ENCODE data around the gene IQCF2.
"Not testable (repeated sequence)": the region's sequence is repeated elsewhere in the genome, so short reads cannot be mapped to it uniquely, and the experiment has no call there.

The IQCF2 gene

DNA sequence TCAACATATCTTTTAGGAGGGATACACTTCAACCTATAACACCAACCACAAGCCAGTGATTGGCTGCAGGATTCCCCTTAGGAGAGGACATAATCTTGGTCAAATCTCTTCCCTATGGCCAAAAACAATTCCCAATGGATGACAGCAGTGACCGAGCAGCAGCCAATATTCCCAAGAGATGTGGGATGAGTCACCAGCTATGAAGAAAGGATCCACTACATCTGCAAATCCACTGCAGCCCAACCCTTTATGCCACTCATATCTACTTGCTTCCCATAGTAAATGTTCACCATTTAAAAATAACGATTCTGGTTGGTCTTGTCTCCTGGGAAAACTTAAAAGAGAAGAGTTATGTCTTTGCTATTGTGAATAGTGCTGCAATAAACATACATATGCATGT lies 18.5 kb downstream of the IQCF2 start:
- no peak for FAIRE-seq

DNA sequence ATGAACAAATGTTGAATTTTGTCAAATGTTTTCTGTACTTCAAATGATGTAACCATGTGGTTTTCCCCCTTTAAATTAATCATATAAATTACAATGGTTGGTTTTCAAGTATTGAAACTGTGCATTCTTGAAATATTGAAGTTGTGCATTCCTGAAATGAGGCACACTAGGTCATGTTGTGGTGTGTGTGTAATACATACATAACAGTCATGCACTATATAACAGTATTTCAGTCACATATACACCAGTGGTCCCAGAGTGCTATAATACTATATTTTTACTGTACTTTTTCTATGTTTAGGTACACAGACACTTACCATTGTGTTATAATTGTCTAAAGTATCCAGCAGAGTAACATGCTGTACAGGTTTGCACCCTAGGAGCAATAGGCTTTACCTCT lies 25.0 kb downstream of the IQCF2 start:
- FAIRE-seq, result no peak

DNA sequence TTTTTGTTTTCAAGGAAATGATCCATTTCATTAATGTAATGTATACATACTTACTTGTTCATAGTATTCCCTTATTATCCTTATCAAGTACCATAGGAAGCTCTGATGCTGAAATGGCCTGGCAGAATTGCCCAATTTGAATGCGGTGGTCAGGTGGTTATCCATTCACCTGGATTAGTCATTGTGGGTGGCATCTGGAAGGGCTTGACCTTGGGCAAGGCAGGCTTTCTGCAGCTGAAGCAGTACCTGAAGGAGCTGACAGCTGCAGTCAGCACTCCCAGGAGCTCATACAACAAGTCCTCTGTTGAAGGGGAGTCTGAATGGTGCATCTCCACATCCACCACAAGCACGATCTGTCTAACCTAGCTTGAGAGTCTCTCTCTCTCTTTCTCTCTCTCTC lies 26.2 kb downstream of the IQCF2 start:
- no peak for FAIRE-seq

DNA sequence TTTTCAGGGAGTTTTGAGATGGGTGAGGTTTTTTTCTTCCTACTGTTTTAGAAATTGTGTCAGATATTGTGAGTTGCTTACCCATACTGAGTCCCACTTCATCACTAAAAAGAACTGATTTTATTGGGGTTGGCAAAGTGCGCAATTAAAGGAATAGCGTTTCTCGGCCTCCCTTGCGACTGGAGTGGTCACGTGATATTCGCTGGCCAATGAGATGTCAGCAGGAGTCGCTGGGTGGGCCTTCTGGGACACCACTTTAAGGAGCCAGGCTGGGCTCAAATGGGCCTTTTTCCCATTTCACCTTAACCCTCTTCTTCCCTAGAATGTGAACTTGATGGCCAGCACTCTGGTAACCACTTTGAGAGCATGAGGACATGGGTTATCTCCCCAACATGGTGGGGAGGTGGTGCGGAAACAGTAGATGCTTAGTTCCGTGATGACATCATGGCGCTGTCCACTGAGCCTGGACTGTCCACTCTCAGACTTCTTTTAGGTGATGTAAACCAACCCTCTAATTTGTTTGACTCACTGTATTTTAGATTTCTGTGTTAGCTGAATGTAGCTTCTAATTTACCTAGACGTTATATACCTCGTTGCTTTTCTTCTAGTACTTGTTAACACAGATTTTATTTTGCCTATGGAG lies 27.2 kb downstream of the IQCF2 start:
- no peak for FAIRE-seq

DNA sequence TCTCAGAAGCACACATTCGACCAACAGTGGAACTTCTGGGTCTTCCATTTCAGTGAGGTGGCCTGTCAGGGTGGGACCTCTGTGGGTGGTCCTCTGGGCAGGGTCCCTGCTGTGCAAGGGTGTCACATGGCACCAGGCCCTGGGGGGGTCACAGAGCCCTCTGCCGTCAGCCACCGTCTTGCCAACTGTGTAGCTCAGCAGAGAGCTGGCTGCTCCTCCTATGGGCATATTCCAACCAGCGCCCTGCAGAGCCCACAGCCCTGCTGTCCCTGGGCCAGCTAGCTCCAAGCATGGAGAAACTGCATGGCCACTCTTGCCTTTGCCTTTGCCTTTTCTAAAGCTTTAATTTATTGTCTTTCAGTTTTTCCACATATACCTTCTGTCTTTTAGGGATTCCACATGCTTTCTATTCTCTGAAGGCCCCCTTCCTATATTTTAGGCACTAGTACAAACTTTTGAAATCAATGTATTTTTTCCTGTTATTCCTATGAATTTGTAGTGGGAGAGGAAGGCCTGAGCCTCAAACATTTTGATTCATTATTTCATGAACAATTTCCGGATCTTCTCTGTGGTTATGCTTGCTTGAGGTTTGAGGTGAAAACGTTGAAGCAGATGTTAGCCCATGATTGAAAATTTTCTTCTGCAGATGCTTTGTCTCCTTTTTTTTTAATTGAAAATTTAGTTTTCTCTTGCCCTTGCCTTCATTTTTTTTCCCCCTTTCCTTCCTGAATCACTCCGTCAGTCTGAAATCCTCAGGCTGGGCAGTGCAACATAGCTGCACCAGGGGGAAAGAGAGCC lies 30.0 kb downstream of the IQCF2 start:
- FAIRE-seq, result no peak

DNA sequence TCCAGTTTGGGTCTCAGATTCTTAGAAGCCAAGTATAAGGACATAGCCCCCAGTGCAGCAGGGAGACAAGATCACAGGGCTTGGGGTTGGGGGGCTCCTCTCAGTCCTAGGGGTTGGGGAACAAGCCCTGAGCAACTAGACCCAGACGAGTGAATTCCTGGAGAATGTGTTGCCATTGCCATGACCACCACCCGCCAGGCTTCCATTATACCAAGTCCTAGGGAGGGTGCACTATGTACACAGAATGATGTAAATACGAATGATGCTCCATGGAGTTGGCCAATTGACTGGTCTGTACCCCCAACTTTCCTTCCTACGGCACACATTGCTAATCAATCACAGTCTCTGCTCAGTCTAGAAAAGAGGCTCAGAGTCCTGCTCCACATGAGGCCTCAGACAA lies 33.0 kb downstream of the IQCF2 start:
- no peak for FAIRE-seq

DNA sequence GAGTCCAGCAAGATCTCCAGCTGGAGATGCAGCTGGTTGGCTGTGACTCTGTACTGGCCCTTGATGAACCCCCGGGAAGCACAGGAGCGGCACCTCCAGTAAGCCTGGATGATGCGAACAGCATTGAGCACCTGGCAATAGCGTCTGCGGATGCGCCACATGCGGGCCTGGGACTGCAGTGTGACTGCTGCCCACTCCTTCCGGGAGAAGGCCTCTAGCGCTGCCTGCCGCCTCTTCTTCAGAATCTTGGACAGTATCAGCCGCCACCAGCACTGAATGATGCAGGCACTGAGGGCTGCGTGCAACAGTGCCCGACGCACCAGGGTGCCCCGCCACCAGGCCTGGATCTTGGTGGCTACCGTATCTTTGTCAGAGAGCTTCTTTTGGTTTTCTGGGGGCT lies 33.5 kb downstream of the IQCF2 start:
- no peak for FAIRE-seq

DNA sequence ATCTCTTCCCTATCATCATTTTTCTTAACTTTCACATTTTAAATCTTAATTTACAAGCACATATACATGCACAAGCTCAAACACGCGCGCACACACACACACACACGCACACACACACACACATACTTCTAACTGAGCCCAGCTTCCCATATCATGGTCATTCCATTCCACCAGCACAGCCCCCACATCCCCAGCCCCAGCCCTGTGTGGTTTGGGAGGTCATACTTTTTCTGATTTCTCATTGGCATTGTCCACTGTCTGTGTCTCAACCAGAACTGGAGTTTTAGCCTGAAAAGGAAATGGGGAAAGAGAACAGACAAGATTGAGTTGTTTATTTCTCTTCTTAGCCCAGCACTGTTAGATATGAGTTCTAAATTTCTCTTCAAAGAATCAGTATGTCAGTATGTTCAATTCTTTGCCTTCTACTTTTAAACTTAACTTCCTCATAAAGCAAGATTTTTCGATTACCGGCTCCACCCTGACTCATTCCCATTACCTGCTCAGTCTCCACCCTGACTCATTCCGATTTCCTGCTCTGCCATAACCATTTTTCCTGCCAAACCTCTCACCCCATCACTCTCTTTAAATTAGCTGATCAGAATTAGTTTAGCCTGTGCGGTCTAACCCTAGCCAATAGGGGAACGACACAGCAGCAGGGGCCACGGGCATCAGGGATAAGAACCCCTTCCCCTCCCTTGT lies 35.3 kb downstream of the IQCF2 start:
- no peak for FAIRE-seq

DNA sequence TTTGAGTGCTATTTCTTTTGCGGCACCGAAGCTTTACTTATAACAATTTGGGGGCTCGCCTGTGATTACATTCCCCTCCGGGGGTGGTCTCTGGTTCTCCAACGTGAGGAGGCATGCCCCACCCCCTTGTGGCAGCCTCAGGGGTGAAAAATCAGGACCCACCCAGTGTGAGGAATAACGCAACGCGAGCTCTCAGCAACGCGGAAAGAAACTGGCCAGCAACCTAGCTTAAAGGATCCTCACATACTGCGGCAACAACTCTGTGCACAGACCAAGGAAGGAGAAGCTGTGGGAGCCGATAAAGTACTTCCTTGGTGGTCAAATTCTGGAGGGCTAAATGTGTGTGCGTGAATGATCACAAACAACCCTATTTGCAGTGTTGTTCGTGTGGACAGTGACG lies 36.0 kb downstream of the IQCF2 start:
- no peak for FAIRE-seq

DNA sequence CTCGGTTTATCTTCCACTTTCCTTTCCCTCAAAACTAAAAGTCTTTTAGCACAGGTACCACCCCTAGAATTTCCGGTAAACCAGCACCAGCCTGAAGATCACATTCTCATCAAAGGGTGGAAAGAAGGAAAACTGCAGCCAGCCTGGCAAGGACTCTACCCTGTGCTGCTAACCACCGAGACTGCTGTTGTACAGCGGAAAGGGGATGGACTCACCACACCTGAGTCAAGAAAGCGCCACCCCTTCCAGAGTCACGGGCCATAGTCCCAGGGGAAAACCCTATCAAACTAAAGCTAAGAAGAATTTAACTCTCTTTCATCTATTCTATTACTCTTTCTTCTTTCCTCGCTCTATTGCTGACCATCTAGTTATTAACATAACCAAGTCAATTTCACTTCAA lies 38.6 kb downstream of the IQCF2 start:
- FAIRE-seq, result not testable (repeated sequence)

DNA sequence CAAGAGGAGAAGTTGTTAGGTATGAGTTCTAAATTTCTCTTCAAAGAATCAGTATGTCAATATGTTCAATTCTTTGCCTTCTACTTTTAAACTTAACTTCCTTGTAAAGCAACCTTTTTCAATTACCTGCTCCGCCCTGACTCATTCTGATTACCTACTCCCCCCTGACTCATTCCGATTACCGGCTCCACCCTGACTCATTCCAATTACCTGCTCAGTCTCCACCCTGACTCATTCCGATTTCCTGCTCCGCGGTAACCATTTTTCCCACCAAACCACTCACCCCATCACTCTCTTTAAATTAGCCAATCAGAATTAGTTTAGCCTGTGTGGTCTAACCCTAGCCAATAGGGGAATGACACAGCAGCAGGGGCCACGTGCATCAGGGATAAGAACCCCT lies 40.9 kb downstream of the IQCF2 start:
- not testable (repeated sequence) for FAIRE-seq

DNA sequence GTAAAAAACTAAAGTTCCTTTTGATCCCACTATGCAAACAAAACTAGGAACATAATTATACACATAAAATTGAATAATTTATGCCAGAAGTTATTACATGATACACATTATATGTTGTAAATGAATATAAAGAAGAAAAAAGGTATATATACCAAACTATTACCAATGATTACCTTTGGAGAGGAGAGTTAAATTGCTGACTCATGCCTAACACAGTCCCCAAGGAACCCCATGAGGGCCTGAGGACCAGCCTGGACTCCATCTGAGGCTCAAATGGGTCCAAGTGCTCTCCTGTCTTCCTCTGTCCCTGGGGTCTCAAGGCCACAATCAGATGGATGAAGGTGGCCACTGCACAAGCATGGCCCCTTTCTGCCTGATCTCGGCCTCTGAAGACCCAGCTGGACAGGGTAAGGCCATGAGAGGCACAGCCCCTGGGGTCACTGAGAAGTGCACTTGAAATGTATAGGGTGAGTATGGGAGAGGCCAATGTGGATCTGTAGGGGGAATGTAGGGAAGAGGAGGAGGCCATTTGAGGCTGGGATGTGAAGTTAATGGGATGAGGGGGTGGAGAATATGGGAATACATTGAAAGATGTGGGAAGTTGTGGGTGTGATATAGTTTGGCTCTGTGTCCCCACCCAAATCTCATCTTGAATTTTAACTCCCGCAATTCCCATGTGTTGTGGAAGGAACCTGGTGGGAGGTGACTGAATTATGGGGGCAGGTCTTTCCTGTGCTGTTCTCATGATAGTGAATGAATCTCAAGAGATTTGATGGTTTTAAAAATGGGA lies 42.8 kb downstream of the IQCF2 start:
- no peak for FAIRE-seq

DNA sequence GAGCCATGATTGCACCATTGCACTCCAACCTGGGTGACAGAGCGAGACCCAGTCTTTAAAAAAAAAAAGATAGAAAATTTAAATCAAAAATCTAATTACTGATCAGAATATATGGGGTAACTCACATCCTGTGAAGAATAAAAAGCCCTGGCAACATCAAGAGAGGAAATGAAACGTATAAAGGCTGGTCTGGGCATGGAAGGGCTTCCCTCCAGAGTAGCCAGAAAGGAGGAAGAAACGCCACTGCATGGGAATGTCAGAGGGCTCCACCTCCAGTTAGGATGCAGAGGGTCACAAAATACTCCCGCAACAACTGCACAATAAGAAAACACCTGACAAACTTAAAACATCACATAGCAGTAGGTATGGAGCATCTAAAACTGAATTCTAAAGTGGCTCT lies 46.6 kb downstream of the IQCF2 start:
- FAIRE-seq, result no peak
